ENCODE measurements around the gene RNU2-63P. TPM values are rescaled to one million over a fixed set of nuclear protein-coding genes. Genes with fewer than 3 reads are reported as not detected.
"Not testable (repeated sequence)": the region's sequence is repeated elsewhere in the genome, so short reads cannot be mapped to it uniquely, and the experiment has no call there.

Gene RNU2-63P
- polyA plus RNA-seq, 5 donors = not detected

DNA sequence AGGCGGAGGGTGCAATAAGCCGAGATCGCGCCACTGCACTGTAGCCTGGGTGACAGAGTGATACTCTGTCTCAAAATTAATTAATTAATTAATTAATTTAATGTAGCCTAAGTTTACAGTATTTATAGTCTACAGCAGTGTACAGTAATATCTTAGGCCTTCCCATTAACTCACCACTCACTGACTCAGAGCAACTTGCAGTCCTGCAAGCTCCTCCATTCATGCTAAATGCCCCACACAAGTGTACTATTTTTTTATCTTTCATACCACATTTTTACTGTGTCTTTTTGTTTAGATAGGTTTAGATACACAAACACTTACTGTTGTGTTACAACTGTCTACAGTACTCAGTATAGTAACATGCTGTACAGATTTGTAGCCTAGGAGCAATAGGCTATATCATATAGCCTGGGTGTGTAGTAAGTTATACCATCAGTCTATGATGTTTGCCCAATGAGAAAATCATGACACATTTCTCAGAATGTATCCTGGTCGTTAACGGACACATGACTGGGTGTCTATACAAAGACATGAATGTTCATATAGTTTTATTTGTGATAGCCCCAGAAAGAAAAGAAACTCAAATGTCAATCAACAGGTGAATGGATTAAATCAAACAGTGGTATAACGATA, 15.8 kb upstream of the RNU2-63P start:
- DNase-seq = no peak

DNA sequence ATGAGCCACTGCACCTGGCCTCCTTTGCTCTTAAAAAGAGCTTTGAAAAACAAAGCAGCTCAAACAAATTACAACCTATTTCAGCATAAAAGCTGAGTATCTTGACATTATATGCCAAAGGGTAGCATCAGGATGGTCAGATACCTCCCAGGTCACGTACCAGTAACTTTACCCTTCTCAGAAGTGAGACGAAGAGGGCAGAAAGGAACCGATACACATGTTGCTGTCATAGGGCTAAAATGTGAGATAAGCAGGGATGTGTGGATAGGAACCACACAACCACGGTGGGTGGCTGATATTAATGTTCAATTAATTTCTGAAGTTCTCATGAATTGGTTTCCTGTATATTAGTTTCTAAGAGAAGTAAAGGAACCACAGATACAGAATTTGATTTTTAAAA, 12.6 kb upstream of the RNU2-63P start:
- DNase-seq = no peak

DNA sequence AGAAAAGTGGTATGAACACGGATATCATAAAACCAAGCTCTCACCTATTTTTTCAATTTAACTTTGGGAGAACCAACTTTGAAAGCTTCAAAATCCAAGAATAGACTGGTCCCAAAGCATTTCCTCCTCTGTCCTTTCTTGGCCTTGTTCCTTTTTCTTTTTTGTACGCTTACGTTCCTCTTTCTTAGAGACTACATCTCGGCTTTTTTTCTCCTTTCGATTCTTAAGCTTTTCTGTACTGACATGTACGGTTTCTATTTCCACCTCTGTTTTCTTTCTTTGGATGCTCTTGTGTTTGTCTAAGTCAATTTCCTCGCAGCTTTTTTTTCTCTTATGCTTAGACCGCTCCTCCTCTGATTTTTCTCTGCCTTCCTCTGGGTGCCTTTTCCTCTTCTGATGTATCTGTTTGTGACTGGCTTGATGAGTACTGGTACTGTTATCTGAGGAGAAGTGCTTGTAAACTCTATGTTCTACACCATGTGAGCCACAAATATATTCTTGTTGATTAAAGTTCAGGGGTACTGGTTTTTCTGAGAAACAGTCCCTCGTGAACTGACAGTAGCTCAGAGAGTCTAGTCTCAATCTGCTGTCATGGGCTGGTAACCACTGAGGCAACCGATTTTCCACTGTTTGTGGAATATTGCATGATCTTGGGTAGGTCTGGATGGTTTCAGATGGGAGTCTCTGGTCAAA, 11.5 kb upstream of the RNU2-63P start:
- no peak for DNase-seq

DNA sequence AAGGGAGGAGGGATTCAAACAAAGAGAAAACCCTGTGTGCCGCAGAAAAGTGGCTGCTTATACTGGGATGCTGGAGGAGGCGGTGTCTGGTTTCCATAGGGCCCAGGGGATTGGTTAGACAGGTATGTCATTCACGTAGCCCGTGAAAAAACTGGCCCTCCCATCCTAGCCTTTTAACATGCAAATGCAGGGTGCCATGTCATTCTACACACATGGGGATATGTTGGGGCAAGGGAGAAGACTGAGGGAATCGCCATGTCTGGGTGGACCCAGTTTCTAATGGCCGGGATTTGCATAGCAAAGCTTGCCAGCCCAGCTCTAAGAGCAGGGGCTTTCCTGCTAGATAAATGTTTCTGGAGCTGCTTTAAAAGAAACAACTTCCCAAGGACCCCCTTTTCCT, 8.2 kb upstream of the RNU2-63P start:
- DNase-seq = no peak

DNA sequence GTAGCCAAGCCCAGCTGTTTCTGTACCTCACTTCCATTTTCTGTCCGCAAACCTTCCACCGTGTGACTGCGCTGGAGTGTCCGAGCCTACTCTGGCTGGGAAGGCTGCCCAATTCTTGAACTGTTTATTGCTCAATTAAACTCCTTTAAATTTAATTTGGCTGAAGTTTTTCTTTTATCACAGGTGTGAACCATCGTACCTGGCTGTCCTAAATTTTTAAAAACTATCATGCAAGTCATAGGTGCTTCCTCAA, 6.2 kb upstream of the RNU2-63P start:
- no peak for DNase-seq

DNA sequence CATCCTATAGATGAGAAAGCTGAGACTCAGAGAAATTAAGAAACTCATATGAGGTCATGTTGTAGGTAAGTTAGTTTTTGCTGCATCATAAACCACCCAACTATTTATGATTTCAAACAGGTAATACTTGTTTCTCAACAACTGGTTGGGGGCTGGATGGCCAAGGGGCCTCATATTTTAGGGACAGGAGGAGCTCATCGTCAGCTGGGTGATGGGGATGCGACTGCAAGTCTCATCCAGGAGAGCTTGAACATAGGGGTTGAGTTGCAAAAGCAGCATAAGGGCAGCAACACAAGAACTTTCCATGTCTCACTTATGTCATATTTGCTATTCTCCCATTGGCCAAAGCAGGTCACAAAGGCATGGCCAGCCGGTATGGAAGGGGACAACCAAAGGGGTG, 3.6 kb upstream of the RNU2-63P start:
- DNase-seq = no peak

DNA sequence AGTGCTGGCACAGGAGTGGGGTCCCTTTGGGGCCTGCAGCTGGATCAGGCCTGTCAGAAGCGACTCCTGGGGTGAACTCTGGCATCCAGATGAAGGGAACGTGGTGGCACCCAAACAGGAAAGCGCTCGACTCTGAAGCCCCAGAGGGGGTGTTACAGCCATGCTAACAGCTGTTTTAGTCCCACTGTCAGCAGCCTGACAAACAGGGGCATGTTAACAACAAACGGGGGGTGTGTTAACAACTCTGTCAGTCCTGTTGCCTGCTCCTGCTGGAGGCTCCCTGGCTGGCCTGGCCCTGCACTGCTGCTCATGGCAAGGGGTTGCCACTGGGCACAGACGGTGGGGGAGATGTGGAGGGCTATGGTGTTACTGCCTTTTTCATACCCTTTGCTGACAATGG, 2.6 kb upstream of the RNU2-63P start:
- DNase-seq = no peak

DNA sequence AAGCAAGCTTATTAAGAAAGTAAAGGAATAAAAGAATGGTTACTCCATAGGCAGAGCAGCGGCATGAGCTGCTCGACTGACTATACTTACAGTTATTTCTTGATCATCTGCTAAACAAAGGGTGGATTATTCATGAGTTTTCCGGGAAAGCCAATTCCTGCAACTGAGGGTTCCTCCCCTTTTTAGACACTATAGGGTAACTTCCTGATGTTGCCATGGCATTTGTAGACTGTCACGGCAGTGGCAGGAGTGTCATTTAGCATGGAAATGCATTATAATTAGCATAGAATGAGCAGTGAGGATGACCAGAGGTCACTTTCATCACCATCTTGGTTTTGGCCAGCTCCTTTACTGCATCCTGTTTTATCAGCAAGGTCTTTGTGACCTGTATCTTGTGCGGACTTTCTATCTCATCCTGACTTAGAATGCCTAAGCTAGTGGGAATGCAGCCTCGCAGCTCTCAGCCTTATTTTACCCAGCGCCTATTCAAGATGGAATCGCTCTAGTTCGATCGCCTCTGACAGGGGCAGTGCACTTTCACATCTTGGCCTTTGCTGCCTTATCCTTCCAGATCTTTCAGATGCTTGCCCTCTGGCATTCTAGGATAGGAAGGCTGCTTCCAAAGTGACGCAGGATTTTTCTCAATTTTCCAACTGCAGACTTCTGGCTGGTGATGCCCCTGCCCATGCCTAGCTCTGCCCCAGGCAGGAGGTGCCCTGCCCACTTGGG, 1.9 kb upstream of the RNU2-63P start:
- DNase-seq = not testable (repeated sequence)

DNA sequence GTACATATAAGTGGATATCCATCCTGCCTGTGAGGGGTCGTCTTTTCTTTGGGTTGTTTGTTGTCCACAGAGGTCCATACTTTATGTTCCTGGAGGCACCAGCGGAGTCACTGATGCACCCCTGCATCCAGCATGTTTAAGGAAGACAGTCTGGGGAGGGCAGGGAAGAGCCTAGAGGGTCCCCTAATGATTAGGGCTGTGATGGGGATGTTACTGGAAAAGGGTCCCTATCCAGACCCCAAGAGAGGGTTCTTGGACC, 1.4 kb upstream of the RNU2-63P start:
- DNase-seq = not testable (repeated sequence)

DNA sequence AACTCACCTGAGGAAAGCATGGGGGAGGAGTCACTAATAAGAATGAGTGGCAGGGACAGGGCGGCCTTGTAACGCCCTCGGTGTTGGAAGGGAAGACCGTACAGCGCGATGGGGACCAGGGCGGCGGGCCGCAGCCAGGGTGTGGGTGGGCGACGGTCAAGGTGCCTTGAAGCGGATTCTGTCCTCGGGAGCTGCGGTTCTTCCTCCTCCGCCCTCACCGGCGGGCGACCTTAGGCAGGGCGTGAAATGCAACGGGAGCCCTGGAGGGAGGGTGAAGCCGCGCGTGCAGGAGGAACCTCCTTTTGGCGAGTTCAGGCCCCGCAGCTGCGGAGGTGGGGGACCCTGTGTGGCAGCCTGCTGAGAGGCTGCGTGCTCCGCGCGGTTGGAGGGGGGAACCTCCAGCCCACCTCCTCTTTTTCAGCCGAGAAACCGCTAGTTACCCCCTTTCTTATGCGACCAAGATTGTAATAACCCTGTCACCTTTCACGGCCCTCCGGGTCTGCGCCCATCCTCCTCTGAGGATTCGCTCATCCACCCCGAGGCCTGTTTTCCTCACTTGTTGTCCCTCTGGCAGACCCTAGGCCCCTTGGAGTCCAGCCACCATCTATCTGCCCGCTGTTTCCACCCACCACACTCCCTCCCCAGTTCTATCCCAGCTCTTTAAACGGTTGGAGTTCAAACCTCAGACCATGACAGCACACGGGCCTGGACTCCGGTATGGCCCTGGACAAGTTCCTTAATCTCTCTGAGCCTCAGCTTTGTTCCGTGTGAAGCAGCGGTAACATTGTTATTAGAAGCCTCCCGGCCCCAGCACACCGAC, 823 bp upstream of the RNU2-63P start:
- peak in 1 of 2 donors; percentile 11 for DNase-seq

DNA sequence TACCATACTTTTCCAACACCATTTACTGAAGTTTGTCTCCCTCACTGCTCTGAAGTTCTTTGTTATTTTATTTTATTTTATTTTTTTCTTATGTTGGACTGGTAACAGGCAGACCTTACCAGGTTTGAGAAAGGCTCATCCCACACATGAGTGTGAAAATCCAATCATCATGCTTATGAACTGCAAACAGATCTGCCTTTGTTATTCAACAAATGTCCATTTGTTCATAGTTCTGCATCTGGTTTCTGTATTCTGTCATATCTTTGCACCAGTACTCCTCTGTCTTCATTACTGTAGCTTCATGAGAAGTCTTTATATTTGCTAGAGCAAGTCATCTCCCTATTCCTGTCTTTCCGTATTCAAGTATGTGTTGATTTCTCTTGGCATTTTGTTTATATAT, 5.3 kb downstream of the RNU2-63P start:
- no peak for DNase-seq

DNA sequence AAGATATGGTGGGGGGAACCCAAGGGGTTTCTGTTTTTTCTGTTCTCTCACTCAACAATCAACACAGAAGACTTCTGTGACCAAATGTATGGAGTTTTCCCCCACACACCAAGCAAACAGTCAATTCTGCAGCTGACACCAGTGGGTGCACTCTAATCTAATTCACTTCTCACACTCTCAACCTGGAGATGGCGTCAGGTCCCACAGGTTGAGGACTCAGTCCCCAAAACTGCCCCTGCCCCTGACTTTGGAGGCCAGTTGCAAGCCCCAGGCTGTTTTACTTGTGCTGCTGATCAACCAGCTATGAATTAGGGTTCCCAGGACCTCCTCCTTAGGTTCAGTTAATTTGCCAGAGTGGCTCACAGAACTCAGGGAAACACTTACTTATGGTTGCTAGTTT, 6.2 kb downstream of the RNU2-63P start:
- no peak for DNase-seq

DNA sequence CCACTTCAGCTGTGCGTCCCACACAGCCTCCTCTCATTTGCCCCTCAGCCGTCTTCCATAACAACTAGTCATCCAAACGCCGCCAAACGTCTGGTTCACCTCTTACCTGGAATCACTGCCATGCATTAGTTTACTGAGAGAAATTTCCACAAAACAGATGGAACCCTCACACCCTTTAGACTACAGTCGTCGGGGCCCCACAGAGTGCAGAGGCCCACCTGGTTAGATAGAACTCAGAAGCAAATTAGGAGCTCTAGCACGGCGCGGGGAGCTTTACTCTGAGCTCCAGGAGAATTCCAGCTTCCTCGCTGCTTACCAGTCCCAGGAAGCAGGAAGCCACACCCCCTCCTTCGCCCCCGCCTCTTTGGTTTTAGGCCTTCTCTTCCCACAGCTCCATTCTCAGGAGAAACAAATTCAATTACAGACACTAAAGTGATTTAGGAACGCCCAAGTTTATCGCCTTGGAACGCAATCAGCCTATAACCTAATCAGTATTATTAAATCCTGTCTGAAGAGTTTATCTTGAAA, 9.4 kb downstream of the RNU2-63P start:
- DNase-seq = no peak

DNA sequence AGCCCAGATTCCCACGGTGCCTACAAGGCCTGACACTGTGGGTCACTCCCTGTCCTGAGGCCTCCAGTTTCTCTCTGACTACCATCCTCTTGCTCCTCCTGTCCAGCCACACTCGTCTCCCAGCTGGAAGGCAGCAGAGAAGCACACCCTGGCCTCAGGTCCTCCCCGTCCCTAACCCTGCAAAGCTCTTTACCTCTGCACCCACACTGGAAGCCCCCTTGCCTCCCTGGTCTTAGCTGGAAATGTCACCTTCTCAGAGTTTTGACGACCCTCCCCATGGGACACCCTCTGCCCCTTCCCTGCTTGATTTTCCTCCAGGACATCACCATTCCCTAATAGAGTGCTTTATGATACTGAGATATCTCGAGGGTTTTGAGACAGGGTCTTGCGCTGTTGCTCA, 10.6 kb downstream of the RNU2-63P start:
- DNase-seq = no peak

DNA sequence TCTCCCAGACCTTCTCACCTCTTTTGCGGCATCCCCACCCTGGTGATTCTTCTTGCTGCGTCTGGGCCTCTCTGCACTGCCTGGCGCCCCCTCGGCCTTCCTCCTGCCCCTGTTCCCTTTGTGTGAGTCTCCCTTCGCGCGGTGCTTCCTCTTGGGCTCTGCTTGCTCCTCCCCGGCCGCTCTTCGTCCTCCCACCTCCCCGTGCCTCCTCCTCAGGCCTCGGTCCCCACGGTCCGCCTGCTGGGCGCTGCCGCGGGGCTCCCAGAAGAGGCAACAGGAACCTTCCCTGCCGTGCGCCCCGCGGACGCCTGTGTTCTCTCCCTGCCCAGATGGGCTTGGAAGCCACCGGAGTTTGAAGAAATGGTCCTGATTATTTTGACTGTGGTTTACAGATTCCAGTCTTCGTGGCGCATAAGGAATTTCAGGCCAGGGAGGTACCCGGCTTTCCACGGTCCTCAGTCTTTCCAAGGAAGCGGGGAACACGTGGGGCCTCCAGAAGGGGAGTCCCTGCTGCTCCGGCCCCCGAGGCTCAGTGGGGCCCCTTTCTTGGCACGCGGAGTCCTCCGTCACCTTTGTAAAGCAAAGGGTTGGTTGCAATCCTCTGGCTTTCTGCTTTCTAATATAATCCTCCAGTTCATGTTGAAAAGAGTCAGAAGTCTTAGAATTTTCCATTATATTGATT, 13.1 kb downstream of the RNU2-63P start:
- DNase-seq = no peak

DNA sequence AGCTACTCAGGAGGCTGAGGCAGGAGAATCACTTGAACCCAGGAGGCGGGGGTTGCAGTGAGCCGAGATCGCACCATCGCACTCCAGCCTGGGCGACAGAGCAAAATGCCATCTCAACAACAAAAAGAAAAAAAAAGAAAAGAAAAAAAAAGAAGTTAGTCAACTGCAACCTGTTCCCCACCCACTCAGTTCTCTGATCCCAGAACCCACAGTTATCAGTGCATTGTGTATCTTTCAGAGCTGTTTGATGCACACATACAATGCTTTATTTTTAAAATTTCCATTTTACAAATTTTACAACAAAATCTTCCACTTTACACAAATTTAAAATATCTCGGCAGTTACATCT, 14.0 kb downstream of the RNU2-63P start:
- DNase-seq = no peak

DNA sequence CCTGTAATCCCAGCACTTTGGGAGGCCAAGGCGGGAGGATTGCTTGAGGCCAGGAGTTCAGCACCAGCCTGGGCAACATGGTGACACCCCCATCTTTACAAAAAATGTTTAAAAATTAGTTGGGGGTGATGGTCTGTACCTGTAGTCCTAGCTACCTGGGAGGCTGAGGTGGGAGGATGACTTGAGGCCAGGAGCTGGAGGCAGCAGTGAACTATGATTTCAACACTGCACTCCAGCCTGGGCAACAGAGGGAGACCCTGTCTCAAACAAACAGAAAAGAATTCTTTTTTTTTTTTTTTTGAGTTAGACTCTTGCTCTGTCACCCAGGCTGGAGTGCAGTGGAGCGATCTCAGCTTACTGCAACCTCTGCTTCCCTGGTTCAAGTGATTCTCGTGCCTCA, 15.9 kb downstream of the RNU2-63P start:
- DNase-seq = not testable (repeated sequence)

DNA sequence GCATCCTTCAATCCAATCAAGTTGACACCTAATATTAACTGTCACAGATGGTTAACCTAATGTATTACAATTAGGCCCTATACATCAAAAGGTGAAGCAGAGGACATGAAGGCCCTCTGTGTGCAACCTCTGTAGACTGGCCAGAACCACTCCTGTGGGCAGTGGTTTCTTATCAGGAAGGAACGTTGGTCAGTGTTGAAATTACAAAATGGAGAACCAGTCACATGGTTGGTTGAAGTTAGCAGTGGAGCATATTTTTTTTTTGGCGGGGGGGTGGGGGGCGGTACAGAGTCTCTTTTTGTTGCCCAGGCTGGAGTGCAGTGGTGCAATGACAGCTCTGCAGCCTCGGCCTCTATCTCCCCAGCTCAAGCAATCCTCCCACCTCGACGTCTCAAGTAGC, 19.8 kb downstream of the RNU2-63P start:
- DNase-seq = no peak

DNA sequence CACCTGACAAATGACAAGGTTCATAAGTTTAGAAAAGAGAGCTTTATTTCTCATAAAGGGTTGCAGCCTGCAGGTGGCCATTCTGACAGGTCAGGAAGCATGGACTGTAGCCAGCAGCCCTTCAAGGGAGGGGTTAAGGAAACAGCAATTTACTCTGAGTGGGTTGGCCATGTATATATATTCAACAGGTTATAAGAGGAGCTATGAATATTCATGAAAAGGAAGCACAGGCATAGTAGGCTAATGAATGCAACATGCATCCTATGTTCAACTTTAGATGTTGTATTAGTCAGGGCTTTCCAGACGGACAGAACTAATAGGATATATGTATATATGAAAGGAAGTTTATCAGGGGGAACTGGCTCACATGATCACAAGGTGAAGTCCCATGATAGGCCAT, 20.6 kb downstream of the RNU2-63P start:
- DNase-seq = no peak

DNA sequence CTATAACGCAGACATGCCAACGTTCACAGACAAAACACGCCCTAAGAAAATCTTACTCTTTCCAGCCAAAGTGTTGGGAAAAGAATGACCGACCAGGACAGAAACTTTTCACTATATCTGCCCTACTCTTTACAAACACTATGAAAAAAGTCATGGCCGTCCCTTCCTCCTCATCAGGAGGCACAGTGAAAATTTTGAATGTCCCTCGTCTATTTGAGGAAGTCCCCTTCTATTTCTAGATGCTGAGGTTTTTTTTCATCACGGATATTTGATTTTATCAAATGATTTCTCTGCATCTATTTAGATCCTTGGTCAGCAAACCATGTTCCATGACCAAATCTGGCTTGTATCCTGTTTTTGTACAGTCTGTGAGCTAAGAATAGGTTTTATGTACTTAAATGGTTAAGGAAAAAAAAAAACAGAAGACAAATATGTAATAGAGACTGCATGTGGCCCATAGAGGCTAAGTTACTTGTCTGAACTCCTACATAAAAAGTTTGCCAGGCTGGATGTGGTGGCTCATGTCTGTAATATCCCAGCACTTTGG, 22.0 kb downstream of the RNU2-63P start:
- not testable (repeated sequence) for DNase-seq

DNA sequence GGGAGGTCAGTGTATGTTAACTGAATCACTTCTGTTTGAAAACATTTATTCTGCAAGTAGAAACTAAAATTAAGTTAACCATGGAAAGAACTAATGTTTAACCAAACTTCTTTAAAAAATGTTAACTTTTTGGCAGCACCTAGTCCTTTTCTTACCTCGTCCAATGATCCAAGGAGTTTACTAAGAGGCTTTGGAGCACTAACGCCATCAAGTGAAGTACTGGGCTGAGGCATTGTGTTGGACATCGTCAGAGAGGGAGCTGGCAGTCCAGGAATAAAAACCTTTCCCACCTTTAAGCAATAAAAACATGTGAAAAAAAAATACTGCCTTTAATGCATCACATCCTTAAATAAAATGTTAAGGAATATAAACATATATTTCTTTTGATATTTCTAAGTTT, 23.8 kb downstream of the RNU2-63P start:
- not testable (repeated sequence) for DNase-seq

DNA sequence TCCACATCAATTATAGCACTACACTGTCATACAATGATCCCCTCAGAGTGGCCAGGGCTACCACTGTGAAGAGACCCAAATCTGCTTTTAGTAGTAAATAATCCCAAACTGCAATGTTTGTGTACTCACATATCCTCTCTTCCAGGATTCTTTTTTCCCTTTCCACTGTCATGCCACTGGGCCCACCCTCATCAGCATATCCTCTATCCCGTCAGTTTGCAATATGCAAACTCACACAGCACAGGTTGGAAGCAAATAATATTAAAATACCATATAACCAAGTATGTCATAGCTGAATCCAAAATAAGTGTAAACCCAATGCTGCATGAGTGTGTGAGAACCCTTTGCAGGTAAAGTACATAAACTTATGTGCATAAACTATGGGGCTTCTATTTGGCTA, 28.9 kb downstream of the RNU2-63P start:
- DNase-seq = not testable (repeated sequence)
